Esophagus mucosa (tissue), 1 donor: Measurements from ENCODE around the gene GPR4. TPM values are rescaled to one million over a fixed set of nuclear protein-coding genes. Genes with fewer than 3 reads are reported as not detected.
A peak's percentile ranks its signal among the peaks of the same experiment; 100 is the strongest.

Source experiments
- ATAC-seq: fragments of 200-7000 bp; cut with Tn5 transposase; one replicate; pipeline ENCODE4 v1.9.1; 2020
- total RNA-seq: library from RNA; stranded (reverse); gene quantifications from one replicate; pipeline ENCODE4 v1.2.4, GENCODE V29; 2023
- donor health status: DM: yes; HTN: yes; CAD: no.

GPR4 gene
- total RNA-seq, 1 donor from 2014 or later: 0.56 TPM

GRCh38 chr19:45587873-45588272 lies 14.1 kb downstream of the GPR4 start:
- ATAC-seq: no peak

GRCh38 chr19:45585158-45585577 lies 16.8 kb downstream of the GPR4 start:
- no peak for ATAC-seq

DNA sequence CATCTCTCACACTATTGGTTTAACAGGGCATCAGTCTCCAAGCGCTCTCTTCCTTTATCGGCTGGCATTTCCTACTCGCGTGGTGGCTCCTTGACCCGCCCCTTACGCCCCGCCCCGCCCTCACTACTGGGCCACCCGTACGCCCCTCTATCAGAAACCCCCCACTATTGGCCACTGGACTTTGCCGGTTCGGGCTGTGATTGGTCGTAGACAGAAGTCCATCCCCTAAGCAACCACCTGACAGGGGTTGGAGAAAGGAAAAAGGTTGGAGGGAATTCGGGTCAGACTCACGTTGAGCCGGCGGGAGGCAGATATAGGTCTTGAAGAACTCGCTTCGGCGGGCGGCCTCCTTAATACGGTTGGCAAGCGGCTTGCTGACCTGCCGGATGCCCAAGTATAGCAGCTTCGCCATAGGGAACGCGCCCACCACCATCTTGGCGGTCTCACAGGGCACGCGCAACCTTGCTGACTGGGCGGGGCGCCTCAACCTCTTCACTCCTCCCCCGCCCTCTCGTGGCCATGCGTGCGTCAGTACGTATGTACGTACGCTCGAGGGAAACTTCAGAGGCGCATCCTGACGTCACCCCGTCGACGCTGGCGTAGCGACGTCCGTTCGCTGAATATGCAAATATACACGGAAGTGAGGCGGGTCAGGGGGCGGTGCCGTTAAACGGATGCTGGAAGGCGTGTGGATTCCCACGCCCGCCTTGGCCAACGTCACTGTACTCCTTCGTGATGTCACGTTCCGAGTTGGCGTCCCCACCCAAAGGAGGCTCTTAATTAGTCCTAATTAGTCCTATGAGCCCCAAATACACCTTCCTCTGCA lies 17.5 kb downstream of the GPR4 start, which contains the start of gene OPA3:
OPA3 (minus strand) TSS at position 471 of the 826 bp plus-strand sequence; CDS start at position 433, 38 bp downstream.
- ATAC-seq: peak; percentile 95

DNA sequence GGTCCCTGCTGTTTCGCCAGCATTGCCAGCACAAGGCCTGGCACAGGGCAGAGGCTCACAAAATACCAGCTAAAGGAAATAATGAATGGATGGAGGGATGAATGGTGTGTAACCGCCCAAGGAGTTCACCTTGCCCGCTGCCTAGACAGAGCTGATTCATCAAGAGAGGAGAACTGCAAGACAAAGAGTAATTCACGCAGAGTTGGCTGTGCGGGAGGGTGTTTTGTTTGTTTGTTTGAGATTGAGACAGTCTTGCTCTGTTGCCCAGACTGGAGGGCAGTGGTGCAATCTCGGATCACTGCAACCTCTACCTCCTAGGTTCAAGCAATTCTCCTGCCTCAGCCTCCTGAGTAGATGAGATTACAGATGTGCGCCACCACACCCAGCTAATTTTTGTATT lies 20.4 kb downstream of the GPR4 start:
- no peak for ATAC-seq

- ATAC-seq: no peak
Measured at GRCh38 chr19:45578861-45579260, 23.2 kb downstream of the GPR4 start.

DNA sequence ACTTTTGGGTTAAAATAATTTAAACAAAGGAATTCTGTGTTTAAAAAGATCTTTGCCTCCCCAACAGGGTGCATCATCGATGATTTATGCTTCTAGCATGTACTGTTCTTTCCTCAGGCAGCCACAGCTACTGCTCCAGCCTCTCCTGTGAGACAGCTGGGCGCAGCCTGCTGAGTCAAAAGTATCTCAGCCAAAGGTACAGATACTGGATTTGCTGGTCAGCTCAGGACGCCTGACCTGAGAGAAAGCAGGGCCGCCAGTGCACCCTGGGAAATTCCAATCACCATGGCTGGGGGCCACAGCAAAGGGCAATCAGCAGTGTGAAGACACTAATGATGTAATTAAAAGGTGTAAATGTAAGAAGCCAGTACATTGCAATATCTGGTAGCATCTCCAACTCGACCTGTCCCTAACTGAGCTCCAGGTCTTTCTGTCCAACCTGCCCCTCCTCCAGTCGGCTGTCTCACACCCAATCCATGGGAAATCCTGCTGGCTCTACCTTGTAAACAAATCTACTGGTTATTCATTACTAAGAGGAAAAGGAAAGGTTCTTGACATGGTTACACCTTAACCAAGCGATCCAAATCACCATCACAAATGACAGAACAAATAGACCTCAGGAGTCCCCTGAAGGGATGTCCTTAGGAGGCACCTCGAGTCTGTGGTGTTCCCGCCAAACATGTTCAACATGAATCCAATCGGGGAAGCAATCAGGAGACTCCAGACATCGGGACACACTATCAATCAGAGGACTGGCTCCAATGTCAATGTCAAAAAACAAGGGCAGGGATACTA lies 24.7 kb downstream of the GPR4 start:
- peak; percentile 92 for ATAC-seq

DNA sequence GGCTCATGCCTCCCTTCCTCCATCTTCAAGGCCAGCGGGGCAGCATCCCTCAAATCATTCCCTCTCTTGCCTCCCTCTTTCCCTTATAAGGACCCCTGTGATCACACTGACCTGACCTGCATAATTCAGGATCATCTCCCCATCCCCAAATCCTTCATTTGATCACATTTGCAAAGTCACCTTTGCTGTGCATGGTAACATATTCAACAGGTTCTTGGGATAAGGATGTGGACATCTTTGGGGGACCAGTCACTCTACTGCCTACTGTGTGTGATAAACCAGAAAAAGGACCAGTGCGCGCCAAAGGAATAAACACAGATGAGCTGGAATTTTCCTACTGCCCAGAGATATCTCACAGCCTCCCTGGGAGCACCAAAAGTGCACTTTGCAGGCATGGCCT lies 25.3 kb downstream of the GPR4 start:
- ATAC-seq: no peak

DNA sequence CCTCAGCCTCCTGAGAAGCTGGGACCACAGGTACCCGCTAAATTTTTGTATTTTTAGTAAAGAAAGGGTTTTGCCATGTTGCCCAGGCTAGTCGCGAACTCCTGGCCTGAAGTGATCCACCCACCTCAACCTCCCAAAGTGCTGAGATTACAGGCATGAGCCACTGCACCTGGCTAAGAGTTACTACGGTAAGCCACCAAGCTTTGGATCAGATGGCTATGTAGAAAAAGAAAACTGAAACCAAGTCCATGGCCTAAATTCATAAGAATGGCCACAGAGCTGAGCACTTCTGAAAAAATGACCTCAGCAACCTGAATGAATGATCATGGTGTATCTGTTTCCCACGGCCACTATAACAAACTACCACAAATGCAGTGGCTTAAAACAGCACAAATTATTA lies 26.8 kb downstream of the GPR4 start:
- ATAC-seq: no peak

DNA sequence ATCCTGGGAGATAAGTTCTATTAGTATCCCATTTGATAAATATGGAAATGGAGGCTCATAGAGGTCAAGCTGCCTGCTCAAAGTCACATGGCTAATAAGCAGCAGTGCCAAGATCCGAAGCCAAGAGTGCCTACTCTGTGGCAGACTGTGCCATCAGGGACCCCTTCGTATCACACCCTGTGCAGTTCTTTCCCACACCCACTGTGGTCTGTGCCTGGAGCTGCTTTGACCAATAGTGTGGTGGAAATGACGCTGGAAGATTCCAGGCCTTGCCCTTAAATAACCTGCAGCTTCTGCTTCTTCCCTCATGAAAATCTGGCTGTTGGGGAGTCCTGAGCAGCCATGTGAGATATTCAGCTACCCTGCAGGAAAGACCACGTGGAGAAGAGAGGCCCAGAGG lies 27.5 kb downstream of the GPR4 start:
- no peak for ATAC-seq

DNA sequence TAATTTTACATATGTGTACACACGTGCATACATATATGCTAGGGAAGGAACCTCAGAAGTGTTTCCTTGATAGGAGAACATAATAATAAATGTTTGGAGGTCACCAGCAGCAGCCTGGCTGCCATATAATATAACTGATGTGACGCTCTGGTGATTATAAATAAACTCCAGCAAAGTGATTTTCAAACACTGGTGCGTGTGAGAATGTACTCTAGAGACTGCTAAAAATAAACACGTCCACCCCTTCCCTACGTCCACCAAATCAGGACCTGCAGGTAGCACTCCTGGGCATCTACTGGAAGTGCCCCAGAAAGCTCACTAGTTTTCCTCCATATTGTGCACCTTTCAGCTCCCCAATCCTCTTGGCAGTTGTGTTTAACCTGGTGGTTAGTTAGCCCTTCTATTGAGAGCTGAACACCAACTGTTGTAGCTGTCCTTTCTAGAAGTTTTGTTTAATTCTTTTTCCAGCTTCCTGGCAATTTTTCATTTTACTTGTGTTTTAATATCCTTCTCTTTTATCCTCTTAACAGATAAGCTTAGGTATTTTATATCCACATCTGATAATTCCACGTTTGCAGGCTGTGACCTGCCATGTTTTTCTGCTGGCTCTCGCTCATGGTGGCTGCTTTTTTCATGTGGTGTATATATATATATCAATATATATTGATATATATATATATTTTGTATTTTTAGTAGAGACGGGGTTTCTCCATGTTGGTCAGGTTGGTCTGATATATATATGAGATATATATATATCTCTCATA lies 30.4 kb downstream of the GPR4 start:
- ATAC-seq: no peak

- peak; percentile 68 for ATAC-seq
Measured at GRCh38 chr19:45569619-45570421, 32.2 kb downstream of the GPR4 start.

DNA sequence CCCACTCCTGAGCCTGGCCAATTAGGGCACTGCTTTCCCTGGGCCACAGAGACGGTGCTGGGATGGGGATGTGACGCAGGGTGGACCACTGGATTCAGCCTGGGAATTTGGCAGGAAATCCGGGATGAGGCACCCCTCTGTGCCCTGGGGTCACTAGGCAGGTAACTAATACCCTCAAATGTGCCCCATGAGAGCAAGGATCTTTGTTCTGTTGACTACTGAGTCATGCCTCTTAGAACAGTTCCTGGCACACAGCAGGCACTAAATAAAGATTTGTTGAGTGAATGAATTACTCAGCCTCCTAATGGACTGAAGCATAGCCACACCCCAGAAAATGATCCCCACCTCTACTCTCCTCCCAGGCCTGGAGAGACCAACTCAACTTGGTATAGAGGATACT lies 33.3 kb downstream of the GPR4 start:
- peak; percentile 92 for ATAC-seq

GRCh38 chr19:45567609-45568008 lies 34.4 kb downstream of the GPR4 start:
- no peak for ATAC-seq

GRCh38 chr19:45564131-45564780 lies 37.8 kb downstream of the GPR4 start:
- no peak for ATAC-seq

DNA sequence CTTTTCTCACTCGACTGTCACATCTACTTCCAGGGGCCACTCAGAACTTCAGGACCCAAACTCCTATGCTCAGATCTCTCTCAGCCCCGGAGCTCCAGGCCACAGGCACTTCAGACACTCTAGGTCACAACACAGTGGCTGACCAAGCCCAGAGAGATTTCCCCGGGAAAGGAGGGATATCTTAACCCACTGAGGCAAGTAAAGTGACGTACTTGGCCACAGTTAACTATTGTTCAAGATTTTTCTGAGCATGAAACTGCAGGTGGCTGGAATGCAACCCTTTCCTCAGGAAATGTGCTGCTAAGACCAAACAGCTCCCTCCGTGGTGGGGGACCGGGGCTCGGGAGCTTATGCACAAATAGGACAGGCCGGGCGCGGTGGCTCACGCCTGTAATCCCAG lies 41.3 kb downstream of the GPR4 start:
- ATAC-seq: no peak

GRCh38 chr19:45560038-45560437 lies 42.0 kb downstream of the GPR4 start:
- ATAC-seq: no peak

GRCh38 chr19:45558399-45558878 lies 43.6 kb downstream of the GPR4 start:
- ATAC-seq: peak; percentile 84

- no peak for ATAC-seq
Measured at GRCh38 chr19:45556835-45557234, 45.2 kb downstream of the GPR4 start.

DNA sequence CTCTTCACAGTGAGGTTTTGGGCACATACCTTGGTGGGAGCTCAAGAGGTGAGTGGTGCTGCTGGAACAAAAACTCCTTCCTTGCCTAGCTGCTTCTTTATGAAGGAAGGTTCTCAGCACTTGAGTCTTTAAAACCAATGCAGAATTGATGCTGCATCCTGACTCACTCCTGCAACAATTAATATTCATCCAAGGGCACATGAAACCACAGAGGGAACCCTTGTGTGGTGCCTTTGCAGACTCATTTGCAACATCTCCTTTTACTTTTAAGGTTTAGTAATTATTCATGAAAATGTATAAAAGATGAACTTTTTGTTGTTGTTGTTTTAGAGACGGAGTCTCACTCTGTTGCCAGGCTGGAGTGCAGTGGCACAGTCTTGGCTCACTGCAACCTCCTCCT lies 47.5 kb downstream of the GPR4 start:
- ATAC-seq: no peak

DNA sequence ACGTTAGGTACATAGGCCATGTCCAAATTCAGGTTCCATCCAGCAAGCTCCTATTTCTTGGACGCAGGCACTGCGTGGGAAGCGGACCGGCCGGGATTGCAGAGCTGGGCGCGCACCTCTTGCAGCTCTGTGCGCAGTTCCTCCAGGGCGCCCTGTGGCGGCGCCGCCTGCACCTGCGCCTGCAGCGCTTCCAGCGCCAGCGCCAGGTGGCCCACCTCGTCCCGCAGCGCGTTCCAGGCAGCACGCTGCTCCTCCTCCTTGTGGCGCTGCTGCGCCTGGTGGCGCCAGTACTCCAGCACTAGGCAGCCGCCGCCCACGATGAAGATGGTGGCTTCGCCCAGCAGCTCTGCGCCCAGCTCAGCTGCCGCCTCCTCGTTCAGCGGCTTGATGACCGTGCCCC lies 48.5 kb downstream of the GPR4 start:
- ATAC-seq: peak; percentile 61

DNA sequence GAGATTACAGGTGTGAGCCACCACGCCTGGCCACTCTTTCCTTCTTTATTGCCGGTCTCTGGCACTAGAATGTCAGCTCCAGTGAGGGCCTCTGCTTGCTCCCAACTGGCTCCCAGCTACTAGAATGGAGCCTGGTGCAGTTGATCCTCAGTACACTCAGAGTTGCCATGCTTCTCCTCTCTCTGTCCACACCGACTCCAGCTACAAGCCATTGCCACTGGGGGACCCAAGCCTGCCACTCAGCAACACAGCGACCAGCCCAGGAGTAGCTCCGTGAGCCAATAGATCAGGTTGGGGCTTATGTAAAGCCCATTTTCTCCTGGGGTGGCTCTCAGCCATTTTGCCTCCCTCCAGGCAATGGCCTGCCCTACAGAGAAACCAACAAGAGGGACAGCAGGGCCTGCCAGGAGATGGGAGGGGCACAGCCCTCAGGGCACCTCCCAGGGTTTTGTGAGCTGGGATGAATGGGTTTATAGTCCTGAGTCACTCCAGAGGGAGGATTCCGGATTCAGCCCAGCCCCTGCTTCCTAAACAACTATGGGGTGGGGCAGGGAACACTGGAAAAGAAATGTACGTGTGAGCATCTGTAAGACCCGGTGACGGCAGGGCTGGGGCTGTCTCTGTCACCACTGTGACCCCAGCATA lies 53.9 kb downstream of the GPR4 start:
- peak; percentile 92 for ATAC-seq
